OCI-M2 (cell line): ENCODE measurements around the gene PLEKHM3.

Source experiments
- DNase-seq: peaks from one replicate; lab custom pipeline; 2025; ENCODE audit not compliant: unreplicated experiment; lab: John Stamatoyannopoulos, UW

PLEKHM3 gene

GRCh38 chr2:207895274-207895860, 130.0 kb downstream of the PLEKHM3 start:
- DNase-seq: no peak

GRCh38 chr2:207892716-207893402, 132.5 kb downstream of the PLEKHM3 start:
- no peak for DNase-seq

- DNase-seq: no peak
Measured at GRCh38 chr2:207891086-207891844, 134.1 kb downstream of the PLEKHM3 start.

GRCh38 chr2:207887500-207887899, 137.8 kb downstream of the PLEKHM3 start:
- no peak for DNase-seq

GRCh38 chr2:207885010-207885409, 140.3 kb downstream of the PLEKHM3 start:
- no peak for DNase-seq

- no peak for DNase-seq
Measured at GRCh38 chr2:207884127-207884526, 141.2 kb downstream of the PLEKHM3 start.

GRCh38 chr2:207883002-207883780, 142.1 kb downstream of the PLEKHM3 start:
- DNase-seq: no peak

GRCh38 chr2:207881902-207882301, 143.4 kb downstream of the PLEKHM3 start:
- DNase-seq: no peak

- DNase-seq: no peak
Measured at GRCh38 chr2:207879536-207879935, 145.8 kb downstream of the PLEKHM3 start.

- no peak for DNase-seq
Measured at GRCh38 chr2:207876842-207877535, 148.3 kb downstream of the PLEKHM3 start.

- no peak for DNase-seq
Measured at GRCh38 chr2:207875473-207876212, 149.7 kb downstream of the PLEKHM3 start.

- no peak for DNase-seq
Measured at GRCh38 chr2:207873794-207874193, 151.5 kb downstream of the PLEKHM3 start.

- DNase-seq: no peak
Measured at GRCh38 chr2:207871911-207872310, 153.4 kb downstream of the PLEKHM3 start.

- no peak for DNase-seq
Measured at GRCh38 chr2:207871506-207871905, 153.8 kb downstream of the PLEKHM3 start.

- DNase-seq: no peak
Measured at GRCh38 chr2:207870814-207871213, 154.5 kb downstream of the PLEKHM3 start.

- DNase-seq: no peak
Measured at GRCh38 chr2:207869784-207870778, 155.2 kb downstream of the PLEKHM3 start.

GRCh38 chr2:207868855-207869596, 156.3 kb downstream of the PLEKHM3 start:
- DNase-seq: no peak

- DNase-seq: no peak
Measured at GRCh38 chr2:207867905-207868304, 157.4 kb downstream of the PLEKHM3 start.
